Amniotic stem cell (primary cell): ENCODE data around the gene NGF.
"Not testable (repeated sequence)": the region's sequence is repeated elsewhere in the genome, so short reads cannot be mapped to it uniquely, and the experiment has no call there.

Experiments
- DNase-seq: peaks from one replicate; lab custom pipeline; 2025; lab: John Stamatoyannopoulos, UW

Gene NGF

GRCh38 chr1:115337633-115338456, at the start of gene NGF:
Gene NGF, minus strand, starts transcription at chr1:115338249. Its CDS starts 51,454 bp downstream, at chr1:115286795.
- DNase-seq = peak; percentile 48

DNA sequence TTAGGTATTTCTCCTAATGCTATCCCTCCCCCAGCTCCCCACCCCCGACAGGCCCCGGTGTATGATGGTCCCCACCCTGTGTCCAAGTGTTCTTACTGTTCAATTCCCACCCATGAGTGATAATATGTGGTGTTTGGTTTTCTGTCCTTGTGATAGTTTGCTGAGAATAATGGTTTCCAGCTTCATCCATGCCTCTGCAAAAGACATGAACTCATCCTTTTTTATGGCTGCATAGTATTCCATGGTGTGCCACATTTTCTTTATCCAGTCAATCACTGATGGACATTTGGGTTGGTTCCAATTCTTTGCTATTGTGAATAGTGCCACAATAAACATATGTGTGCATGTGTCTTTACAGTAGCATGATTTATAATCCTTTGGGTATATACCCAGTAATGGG, 45.4 kb upstream of the NGF start:
- not testable (repeated sequence) for DNase-seq

DNA sequence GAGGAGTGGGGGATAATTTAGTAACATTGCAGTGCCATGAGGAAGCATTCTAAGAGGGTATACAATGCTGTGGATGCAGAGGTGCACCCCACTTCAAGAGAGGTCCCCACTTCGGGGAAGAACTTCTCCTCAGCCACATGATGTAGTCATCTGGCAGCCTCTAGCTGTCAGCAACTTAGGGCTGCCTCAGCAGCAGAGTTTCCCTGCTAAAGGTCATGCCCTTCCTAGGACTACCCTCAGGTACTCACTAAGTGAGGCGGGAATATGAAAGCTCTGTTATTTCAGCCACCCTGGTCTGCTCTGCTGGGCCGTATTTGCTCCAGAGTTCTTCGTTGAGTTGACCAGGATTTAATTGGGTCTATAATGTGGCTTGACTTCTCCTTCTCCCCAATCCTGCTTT, 41.9 kb upstream of the NGF start:
- DNase-seq = no peak

GRCh38 chr1:115377411-115377810, 39.4 kb upstream of the NGF start:
- DNase-seq = no peak

DNA sequence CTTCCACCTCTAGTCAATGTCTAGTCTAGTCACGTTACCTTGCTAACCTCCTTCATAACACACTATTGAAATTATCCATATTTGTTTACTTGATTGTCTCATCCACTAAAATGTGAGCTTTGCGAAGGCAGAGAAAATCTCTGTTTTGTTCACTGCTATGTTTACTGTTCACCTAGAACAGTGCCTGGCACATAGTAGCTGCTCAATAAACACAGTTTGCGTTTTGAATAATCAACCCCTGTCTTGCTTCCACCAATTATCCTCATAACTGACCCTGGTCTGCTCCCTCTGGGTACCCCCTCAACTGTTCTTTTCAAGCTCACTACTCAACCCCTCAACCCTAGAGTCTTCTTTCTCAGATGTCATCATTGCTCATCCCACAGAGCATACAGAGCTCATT, 36.5 kb upstream of the NGF start:
- DNase-seq = no peak

DNA sequence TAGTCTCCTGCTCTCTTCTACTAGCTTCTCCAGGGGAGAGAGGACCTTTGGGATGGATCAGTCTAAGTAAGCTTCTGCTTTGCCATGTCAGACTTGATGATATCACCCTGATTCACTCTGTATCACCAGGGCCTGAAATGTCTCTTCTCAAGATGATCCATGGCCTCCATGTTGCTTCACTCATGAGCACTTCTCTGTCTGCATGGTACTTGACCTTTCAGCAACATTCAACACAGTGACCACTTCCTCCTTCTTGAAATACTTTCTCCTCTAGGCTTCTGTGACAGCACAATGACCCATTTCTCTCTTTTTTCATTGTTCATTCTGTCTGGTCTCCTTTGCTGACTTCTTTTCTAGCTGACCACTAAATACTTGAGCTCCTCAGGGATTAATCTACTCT, 35.3 kb upstream of the NGF start:
- DNase-seq = no peak

GRCh38 chr1:115365738-115366137, 27.7 kb upstream of the NGF start:
- DNase-seq = no peak

- DNase-seq = no peak
Observed at GRCh38 chr1:115364780-115365155, 26.7 kb upstream of the NGF start.

- DNase-seq = peak; percentile 48
Observed at GRCh38 chr1:115364046-115364779, 26.2 kb upstream of the NGF start.

- no peak for DNase-seq
Observed at GRCh38 chr1:115363171-115363570, 25.1 kb upstream of the NGF start.

DNA sequence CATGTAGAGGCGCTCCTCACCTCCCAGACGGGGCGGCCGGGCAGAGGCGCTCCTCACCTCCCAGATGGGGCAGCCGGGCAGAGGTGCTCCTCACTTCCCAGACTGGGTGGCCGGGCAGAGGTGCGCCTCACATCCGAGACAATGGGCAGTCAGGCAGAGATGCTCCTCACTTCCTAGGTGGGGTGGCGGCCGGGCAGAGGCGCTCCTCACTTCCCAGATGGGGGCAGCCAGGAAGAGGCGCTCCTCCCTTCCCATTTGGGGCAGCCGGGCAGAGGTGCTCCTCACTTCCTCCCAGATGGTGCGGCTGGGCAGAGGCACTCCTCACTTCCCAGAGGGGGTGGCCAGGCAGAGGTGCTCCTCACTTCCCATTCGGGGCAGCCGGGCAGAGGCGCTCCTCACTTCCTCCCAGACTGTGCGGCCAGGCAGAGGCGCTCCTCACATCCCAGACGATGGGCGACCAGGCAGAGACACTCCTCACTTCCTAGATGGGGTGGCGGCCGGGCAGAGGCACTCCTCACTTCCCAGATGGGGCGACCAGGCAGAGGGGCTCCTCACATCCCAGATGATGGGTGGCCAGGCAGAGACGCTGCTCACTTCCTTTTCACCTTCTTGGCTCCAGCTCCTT, 22.6 kb upstream of the NGF start:
- DNase-seq = not testable (repeated sequence)

DNA sequence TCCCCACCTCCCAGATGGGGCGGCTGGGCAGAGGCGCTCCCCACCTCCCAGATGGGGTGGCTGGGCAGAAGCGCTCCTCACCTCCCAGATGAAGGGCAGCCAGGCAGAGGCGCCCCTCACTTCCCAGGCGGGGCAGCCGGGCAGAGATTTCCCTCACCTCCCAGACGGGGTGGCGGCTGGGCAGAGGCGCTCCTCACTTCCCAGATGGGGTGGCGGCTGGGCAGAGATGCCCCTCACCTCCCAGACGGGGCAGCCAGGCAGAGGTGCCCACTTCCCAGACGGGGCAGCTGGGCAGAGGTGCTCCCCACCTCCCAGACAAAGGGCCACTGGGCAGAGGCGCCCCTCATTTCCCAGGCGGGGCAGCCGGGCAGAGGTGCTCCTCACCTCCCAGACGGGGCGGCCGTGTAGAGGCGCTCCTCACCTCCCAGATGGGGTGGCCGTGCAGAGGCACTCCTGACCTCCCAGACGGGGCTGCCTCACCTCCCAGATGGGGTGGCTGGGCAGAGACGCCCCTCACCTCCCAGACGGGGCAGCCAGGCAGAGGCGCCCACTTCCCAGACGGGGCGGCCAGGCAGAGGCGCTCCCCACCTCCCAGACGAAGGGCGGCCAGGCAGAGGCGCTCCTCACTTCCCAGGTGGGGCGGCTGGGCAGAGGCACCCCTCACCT, 21.9 kb upstream of the NGF start:
- not testable (repeated sequence) for DNase-seq

DNA sequence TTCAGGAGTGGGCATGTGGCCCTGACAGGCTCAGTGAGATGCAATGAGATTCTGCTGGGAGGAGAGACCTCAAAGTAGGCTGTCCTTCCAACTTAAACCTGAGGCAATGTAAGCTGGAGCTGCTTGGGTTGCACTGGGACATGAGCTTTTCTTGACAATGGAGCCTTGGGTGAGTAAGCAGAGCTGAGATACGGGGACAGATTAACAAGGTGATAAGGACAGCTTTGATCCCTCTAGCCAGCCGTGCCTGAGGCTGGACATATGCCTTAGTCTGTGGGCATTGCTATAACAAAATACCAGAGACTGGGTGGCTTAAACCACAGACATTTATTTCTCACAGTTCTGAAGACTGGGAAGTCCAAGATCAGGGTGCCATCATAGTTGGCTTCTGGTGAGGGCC, 18.3 kb upstream of the NGF start:
- no peak for DNase-seq

DNA sequence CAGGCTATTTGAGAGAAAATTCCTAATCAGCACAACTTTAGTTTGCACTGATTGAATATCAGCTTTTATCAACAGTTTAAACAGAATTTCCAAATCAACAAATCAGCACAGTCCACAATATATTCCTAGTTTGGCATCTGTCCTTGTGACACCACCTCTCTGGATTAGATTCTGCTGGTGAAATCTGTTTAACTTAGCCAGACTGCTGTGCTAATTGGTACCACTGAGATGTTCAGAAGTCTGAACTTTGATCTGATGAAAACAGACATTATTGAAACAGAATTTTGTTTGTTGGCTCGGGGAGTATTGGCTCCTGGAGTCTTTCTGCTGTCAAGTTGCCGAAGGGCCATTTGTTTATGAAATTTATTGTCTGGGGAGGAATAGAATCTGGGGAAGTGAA, 17.0 kb upstream of the NGF start:
- DNase-seq = no peak

DNA sequence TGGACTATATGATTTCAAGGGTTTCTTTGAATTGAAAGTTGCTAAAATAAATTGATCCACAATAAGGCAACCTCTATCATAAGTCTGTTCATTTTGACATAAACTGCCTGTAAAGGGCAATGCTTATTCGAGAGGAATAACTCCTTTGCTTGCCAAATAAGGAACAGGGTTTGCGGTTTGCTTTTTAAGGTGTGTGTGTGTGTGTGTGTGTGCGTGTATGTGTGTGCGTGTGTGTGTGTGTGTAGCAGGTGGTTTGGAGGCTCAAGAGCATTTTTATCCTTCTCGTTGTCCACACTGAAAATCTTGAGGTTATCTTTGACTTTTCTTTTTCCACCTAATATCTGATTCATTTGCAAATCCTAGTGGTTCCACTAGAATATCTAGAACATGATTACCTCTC, 13.1 kb upstream of the NGF start:
- DNase-seq = no peak

- no peak for DNase-seq
Observed at GRCh38 chr1:115348636-115349035, 10.6 kb upstream of the NGF start.

DNA sequence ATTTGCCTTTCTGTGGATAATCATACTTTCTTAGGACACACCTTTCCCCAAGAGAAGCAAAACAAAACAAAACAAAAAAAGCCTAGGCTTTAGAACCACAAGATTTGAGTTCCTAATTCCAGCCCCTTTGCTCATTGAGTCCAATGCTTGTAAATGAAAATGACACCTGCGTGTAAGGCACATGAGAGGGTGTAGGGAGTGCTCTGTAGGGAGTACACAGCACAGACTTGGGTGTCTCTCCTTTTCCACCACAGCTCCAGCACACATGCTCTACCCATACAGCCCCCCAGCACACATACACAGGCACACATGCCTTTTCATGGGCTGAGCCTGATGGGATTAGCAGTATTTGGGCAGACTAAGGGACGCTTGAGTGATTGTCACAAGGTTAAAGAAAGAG, 9.2 kb upstream of the NGF start:
- no peak for DNase-seq

- no peak for DNase-seq
Observed at GRCh38 chr1:115343200-115343737, 5.2 kb upstream of the NGF start.

- no peak for DNase-seq
Observed at GRCh38 chr1:115341948-115342347, 3.9 kb upstream of the NGF start.

- DNase-seq = no peak
Observed at GRCh38 chr1:115340879-115341278, 2.8 kb upstream of the NGF start.

- DNase-seq = no peak
Observed at GRCh38 chr1:115338457-115338820, 390 bp upstream of the NGF start.

GRCh38 chr1:115337276-115337632, 795 bp downstream of the NGF start:
- no peak for DNase-seq
